OCI-LY3 (cell line): ENCODE results near the gene EIF1AD.

Experiments used
- CTCF ChIP-seq: fragments of 200-600, 300-600 bp; sonication (generic); IDR thresholded peaks from 2 replicates; pipeline ENCODE4 v1.5.1; 2014; ENCODE audit warnings: antibody characterized with exemption, low read length, low read depth
- EZH2phosphoT487 ChIP-seq: fragments of 200-600 bp; shearing (Covaris generic); IDR thresholded peaks from 2 replicates; pipeline ENCODE4 v1.6.1; 2018; ENCODE audit warnings: antibody characterized with exemption, mixed run types, low read depth

GRCh38 chr11:65960824-65961266 lies 41.1 kb downstream of the EIF1AD start:
- TF ChIP-seq CTCF (no peak), EZH2phosphoT487 (no peak)
